GM18861 (cell line): Measurements from ENCODE around the gene XYLT1.

Experiments used
- ATAC-seq: cut with Tn5 transposase; IDR thresholded peaks from one replicate; pipeline ENCODE4 v1.9.1; 2021; ENCODE audit not compliant: unreplicated experiment

XYLT1 gene

GRCh38 chr16:17377360-17378324, 93.1 kb downstream of the XYLT1 start:
- peak; percentile 54 for ATAC-seq

- ATAC-seq = no peak
Observed at GRCh38 chr16:17375461-17376304, 95.1 kb downstream of the XYLT1 start.

DNA sequence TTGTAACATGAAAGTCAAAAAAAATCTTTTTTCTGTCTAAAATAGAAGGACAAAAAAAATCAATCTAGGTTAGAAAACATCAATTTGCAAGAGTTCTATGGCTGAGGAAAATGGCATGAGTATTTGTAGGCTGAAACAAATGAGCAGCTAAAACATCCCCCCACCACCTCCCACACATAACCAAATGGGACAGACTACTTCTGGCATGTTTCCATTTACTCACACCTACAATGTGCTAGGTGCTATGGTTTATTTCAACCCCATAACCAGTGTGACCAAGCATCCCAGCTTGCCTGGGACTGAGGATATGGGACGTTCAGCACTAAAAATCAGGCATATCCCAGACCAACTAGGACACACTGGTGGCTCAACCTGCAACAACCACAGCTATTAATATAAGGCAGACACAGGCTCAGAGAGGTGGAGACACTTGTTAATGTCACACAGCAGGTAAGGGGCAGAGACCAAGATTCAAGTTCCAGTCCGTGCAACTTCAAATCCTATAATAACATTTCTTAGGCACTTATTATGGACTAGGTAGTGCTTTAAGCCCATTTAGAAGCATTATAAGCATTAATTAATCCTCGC, 96.0 kb downstream of the XYLT1 start:
- ATAC-seq = no peak

DNA sequence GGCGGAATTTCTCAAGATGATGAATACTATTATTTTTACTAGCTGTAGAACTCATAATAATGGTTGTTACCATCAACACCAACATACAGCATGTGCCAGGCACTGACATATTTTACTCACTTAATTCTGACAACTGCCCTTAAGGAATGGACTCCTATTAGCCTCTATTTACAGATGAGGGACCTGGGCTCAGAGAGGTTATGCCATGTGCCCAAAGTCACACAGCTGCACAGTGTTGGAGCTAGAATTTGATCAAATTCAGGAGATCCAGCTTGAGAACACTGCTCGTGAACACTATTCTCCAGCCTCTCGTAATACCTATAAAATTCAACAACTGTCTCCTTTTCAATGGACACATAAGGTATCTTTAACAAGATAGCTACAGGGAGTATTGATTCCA, 97.2 kb downstream of the XYLT1 start:
- ATAC-seq = no peak

GRCh38 chr16:17372386-17372785, 98.4 kb downstream of the XYLT1 start:
- no peak for ATAC-seq

DNA sequence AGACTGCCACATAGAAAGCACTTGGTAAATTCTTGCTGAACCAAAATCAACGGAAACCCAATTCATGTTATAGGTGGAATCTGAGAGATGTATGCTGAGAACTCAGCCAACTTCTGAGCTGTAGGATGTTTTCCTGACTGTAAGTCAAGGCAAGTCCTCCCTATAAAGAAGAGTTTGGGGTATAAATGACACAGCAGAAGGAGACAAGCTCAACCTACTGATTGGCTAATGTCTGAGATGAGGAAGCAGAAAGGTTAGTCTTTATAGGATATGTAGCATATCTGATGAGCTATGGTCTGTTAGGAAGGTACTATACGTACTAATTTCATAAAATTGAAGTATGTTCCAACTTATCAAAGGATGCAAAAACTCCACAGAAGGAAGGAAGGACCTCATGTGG, 99.5 kb downstream of the XYLT1 start:
- ATAC-seq = no peak

DNA sequence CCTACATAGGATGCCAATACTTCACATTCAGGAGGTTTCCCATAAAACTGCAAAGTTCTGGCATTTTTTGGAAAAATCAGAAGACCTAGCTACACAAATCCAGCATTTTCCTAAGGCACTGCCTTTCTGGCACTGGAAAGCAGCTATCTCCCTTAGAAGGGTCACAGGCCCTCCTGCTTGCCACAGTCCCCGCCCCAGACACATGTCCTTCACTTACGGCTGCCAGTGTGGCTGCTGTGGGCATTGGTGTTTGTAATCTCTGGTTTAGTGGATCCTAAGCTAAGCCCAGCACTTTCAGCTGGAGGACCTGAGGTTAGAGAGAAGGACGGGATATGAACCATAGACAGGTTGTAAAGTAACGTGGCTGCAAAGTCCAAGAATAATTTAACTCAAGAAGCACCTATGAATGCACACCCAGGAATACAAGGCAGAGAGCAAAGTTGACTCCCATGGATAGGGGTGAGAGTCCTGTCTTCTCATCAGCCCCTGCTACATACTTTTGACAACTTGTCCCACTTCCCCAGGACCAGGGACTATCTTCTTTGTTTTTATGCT, 100.0 kb downstream of the XYLT1 start:
- no peak for ATAC-seq

GRCh38 chr16:17370223-17370707, 100.5 kb downstream of the XYLT1 start:
- ATAC-seq = no peak

- ATAC-seq = no peak
Observed at GRCh38 chr16:17369421-17370222, 101.1 kb downstream of the XYLT1 start.

- no peak for ATAC-seq
Observed at GRCh38 chr16:17368951-17369350, 101.8 kb downstream of the XYLT1 start.

GRCh38 chr16:17368446-17368845, 102.3 kb downstream of the XYLT1 start:
- no peak for ATAC-seq

DNA sequence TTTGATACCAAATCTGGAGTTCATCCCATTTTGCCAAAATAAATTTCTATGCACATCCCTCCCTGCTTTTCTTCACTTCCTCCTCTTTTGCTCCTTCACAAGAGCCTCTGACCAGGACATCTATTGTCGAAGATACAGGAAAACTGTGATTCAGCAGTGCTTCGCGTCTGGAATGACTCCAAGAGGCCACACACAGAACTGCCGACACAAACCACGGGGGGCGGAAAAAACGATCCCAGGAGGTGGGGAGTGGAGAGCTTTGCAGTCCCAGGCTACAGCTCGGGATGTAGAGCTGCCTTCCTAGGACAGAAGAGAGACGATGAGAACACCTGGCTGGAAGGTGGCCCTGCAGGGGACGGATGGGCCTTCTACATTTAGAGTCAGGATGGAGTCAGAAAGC, 102.8 kb downstream of the XYLT1 start:
- ATAC-seq = no peak

DNA sequence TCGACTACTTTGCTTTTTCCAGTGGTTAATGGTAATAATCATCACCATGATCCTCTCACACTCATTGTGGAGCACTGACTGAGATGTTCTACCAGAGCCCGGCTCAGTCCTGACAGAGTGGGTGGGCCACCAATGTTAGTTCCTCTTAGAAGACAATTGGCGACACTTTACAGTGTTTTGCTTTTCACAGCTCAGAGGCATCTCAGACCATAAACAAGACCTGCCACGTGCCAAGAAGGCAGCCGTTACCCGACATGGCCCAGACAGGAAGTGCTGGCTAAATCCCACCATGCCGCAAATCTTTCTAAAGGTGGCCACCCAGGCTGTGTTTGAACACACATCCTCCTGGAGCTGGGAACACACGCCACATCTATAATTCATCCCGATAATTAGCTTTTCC, 103.7 kb downstream of the XYLT1 start:
- ATAC-seq = no peak

DNA sequence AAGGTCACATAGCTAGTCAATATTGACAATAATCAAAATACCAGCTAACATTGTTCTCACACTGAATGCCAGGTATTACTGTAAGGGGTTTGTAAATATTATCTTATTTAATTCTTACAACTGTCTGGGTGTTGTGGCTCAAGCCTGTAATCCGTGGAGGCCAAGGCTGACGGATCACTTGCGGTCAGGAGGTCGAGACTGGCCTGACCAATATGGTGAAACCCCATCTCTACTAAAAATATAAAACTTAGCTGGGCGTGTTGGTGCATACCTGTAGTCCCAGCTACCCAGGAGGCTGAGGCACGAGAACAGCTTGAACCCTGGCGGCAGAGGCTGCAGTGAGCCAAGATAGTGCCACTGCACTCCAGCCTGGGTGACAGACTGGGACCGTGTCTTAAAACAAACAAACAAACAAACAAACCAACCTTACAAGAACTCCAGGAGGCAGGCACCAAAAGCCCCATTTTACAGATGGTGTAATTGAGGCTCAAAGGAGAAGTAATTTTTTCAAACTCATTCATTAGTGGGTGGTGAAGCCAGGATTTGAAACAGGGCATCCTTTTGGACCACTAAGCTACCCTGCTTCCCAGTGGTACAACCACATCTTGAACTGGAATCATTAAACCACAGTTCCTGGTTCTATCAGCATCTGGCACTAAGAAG, 104.3 kb downstream of the XYLT1 start:
- no peak for ATAC-seq

DNA sequence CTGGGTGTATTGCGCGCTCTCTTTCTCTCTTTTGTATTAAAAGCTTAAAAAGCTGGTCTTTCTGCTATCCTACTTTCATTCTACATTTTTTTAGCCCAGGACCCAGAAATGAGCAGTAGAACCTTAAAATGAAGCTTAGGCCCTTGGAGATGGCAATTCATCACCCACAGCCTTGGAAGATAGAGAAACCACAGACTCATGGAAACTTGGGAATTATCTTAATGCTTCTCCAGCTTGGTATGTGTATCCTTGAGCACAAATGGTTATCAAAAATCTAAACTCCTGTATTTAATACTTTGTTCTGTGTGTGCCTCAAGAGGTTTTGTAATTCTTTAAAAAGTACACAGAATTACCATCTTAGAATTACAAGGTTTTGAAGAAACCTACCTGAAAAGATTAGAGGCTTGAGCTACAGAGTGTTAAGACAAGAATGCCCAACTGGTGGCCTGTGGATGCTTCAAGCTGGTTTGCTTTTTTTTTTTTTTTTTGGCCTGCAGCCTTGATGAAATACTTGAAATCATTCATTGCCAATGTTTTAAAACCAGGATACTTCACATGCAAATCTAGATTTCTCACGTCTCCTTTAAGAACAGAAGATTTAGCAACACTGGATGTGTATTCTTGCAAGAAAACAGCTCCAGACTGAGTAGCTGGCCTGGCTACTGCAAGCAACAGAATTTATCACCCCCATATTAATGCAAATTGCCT, 105.0 kb downstream of the XYLT1 start:
- ATAC-seq = no peak

- ATAC-seq = no peak
Observed at GRCh38 chr16:17365211-17365541, 105.6 kb downstream of the XYLT1 start.

- no peak for ATAC-seq
Observed at GRCh38 chr16:17364319-17365210, 106.2 kb downstream of the XYLT1 start.

GRCh38 chr16:17362946-17363345, 107.8 kb downstream of the XYLT1 start:
- ATAC-seq = no peak
